Bronchial epithelial cell (primary cell): ENCODE data around the gene TRPV6. TPM values are rescaled to one million over a fixed set of nuclear protein-coding genes. Genes with fewer than 3 reads are reported as not detected.
A peak's percentile ranks its signal among the peaks of the same experiment; 100 is the strongest.

ENCODE experiments used
- DNase-seq: peaks from one replicate; pipeline ENCODE4 v3.0.0-alpha.2; 2010; ENCODE audit warnings: low read depth
- FAIRE-seq: peaks from 2 replicates; lab custom pipeline; 2011; peaks lifted over from hg19 to GRCh38; lab: Jason Lieb, UNC
- H3K27me3 ChIP-seq: 2 replicates; pipeline ENCODE4 v1.5.1; 2011; ENCODE audit warnings: low read length; ENCODE audit not compliant: control insufficient read depth, insufficient read depth
- H3K36me3 ChIP-seq: 2 replicates; pipeline ENCODE4 v1.5.1; 2011; ENCODE audit warnings: low read length; ENCODE audit not compliant: control insufficient read depth, insufficient read depth
- H3K4me3 ChIP-seq: 2 replicates; pipeline ENCODE4 v1.5.1; 2011; ENCODE audit warnings: mild to moderate bottlenecking, low read depth, low read length, control low read depth
- CTCF ChIP-seq: IDR thresholded peaks from 2 replicates; pipeline ENCODE4 v1.5.1; 2011; ENCODE audit warnings: mild to moderate bottlenecking, moderate library complexity, low read length, control low read depth, inconsistent platforms; ENCODE audit not compliant: insufficient read depth, severe bottlenecking
- total RNA-seq: library from RNA; depleted of rRNA; stranded (reverse); fragments of >200 nt; gene quantifications from 2 replicates; pipeline ENCODE4 v1.2.1, GENCODE V29; 2014

Gene TRPV6
- total RNA-seq, 1 donor from 2014 or later = under 0.01 TPM

- TF ChIP-seq CTCF = no peak
Measured at GRCh38 chr7:142887282-142888015, 1.9 kb upstream of the TRPV6 start.

GRCh38 chr7:142886866-142887265 is 1.3 kb upstream of the TRPV6 start:
- TF ChIP-seq CTCF = no peak
- peaks cover 6% of the 10 kb centered on the region for H3K27me3 ChIP-seq
- DNase-seq (no peak), FAIRE-seq (no peak)
- no peak overlapping the region for H3K4me3 ChIP-seq
- H3K36me3 ChIP-seq = no peaks in the 10 kb centered on the region

More at GRCh38 chr7:142887282-142888015, 1.9 kb upstream of the TRPV6 start:
- no peak for DNase-seq
- peaks cover 6% of the 10 kb centered on the region for H3K27me3 ChIP-seq
- FAIRE-seq = peak; percentile 89
- no peak overlapping the region for H3K4me3 ChIP-seq
- H3K36me3 ChIP-seq = no peaks in the 10 kb centered on the region

- TF ChIP-seq CTCF = no peak
- no peak overlapping the region for H3K4me3 ChIP-seq
- peaks cover 10% of the 10 kb centered on the region for H3K27me3 ChIP-seq
- DNase-seq (no peak), FAIRE-seq (no peak)
- no peaks in the 10 kb centered on the region for H3K36me3 ChIP-seq
Measured at GRCh38 chr7:142884286-142884640, 1.3 kb downstream of the TRPV6 start.

- Histone ChIP-seq H3K27me3 (peaks cover 10% of the 10 kb centered on the region), H3K4me3 (no peak overlapping the region), H3K36me3 (no peaks in the 10 kb centered on the region)
- no peak for TF ChIP-seq CTCF
- no peak for FAIRE-seq
- DNase-seq = no peak
Measured at GRCh38 chr7:142883571-142884285, 1.8 kb downstream of the TRPV6 start.

GRCh38 chr7:142883145-142883544 is 2.4 kb downstream of the TRPV6 start:
- no peak for DNase-seq
- FAIRE-seq = no peak
- no peak for TF ChIP-seq CTCF
- Histone ChIP-seq H3K36me3 (no peaks in the 10 kb centered on the region), H3K4me3 (no peak overlapping the region), H3K27me3 (peaks cover 10% of the 10 kb centered on the region)

GRCh38 chr7:142882338-142882678 is 3.2 kb downstream of the TRPV6 start:
- H3K4me3 ChIP-seq = no peak overlapping the region
- DNase-seq (no peak), FAIRE-seq (no peak)
- H3K27me3 ChIP-seq = peaks cover 10% of the 10 kb centered on the region
- TF ChIP-seq CTCF = no peak
- H3K36me3 ChIP-seq = no peaks in the 10 kb centered on the region
